A549 (cell line): ENCODE measurements around the gene CYP2D6. TPM values are rescaled to one million over a fixed set of nuclear protein-coding genes. Genes with fewer than 3 reads are reported as not detected.
A peak's percentile ranks its signal among the peaks of the same experiment; 100 is the strongest.
"Not testable (repeated sequence)": the region's sequence is repeated elsewhere in the genome, so short reads cannot be mapped to it uniquely, and the experiment has no call there.

ENCODE experiments used
- ATAC-seq, 2 experiments: fragments of 200-7000 bp in 1 of 2; fragments of >200 bp in 1 of 2; cut with Nextera tagmentation in 1 of 2; cut with Tn5 transposase in 1 of 2; 3 replicates each; pipeline versions ENCODE4 v1.8.0 to v1.9.1; 2018 to 2020; ENCODE audit warnings: mild to moderate bottlenecking in 1 of 2, moderate library complexity in 1 of 2
- CTCF ChIA-PET: fragments of 300-600 bp; sonication (Branson Sonifier 250); formaldehyde crosslinking; extraction: SDS; loops from one replicate; lab custom pipeline; 2021; ENCODE audit warnings: antibody characterized with exemption, inconsistent platforms; lab: Yijun Ruan, JAX
- POLR2A ChIA-PET: fragments of 350-600 bp; formaldehyde crosslinking; extraction: SDS; loops from one replicate; lab custom pipeline; 2021; ENCODE audit warnings: antibody characterized with exemption, inconsistent platforms; lab: Yijun Ruan, JAX
- DNase-seq, 2 experiments: peaks; one replicate each; pipeline versions ENCODE4 v3.0.0 to v3.0.0-alpha.2; 2011 to 2016; ENCODE audit warnings: low read depth in 1 of 2, low spot score in 1 of 2
- FAIRE-seq: peaks from 2 replicates; lab custom pipeline; 2011; peaks lifted over from hg19 to GRCh38; lab: Jason Lieb, UNC
- H3K27ac ChIP-seq, 2 experiments: fragments of >200 bp; sonication (Bioruptor Twin); formaldehyde crosslinking; 3 replicates each; pipeline ENCODE4 v1.5.1; 2016 to 2017
- H3K4me1 ChIP-seq: fragments of >200 bp; sonication (Bioruptor Twin); formaldehyde crosslinking; 3 replicates; pipeline ENCODE4 v1.6.1; 2016
- H3K4me2 ChIP-seq: fragments of >200 bp; sonication (Bioruptor Twin); formaldehyde crosslinking; 3 replicates; pipeline ENCODE4 v1.6.1; 2016
- H3K4me3 ChIP-seq: fragments of >200 bp; sonication (Bioruptor Twin); formaldehyde crosslinking; 3 replicates; pipeline ENCODE4 v1.5.1; 2016
- H3K9me3 ChIP-seq: fragments of >200 bp; sonication (Bioruptor Twin); formaldehyde crosslinking; 3 replicates; pipeline ENCODE4 v1.6.1; 2016
- CHD4 ChIP-seq: fragments of 200-600 bp; sonication (generic); IDR thresholded peaks from 2 replicates; pipeline ENCODE4 v1.6.1; 2016; ENCODE audit warnings: antibody characterized with exemption, mild to moderate bottlenecking, borderline replicate concordance
- FOXS1 ChIP-seq: fragments of 250-450 bp; sonication (Bioruptor Pico); IDR thresholded peaks from 2 replicates; pipeline ENCODE4 v1.5.0; 2020; ENCODE audit warnings: mild to moderate bottlenecking, moderate library complexity
- KDM5A ChIP-seq: fragments of 200-600 bp; sonication (generic); IDR thresholded peaks from 2 replicates; pipeline ENCODE4 v1.6.1; 2016; ENCODE audit warnings: antibody characterized with exemption, mild to moderate bottlenecking
- PBX3 ChIP-seq: IDR thresholded peaks from 2 replicates; pipeline ENCODE4 v1.6.1; 2012
- RAD21 ChIP-seq, 2 experiments: fragments of >200 bp in 1 of 2; sonication (Bioruptor Twin) in 1 of 2; formaldehyde crosslinking in 1 of 2; IDR thresholded peaks in 1 of 2; conservative IDR thresholded peaks in 1 of 2; 2 replicates in 1 of 2; 3 replicates in 1 of 2; pipeline ENCODE4 v1.6.1; 2012 to 2018; ENCODE audit warnings: inconsistent platforms in 1 of 2
- USF2 ChIP-seq: fragments of 450-650 bp; IDR thresholded peaks from 2 replicates; pipeline ENCODE4 v1.6.1; 2014; ENCODE audit warnings: antibody characterized with exemption
- WGBS: methylation state at CpG from one replicate; pipeline ENCODE4 v1.1.6; 2017; ENCODE audit errors: missing lambda C conversion rate; 5-methylcytosine and 5-hydroxymethylcytosine counted together
- polyA plus RNA-seq, 4 experiments: library from polyadenylated mRNA; depleted of rRNA in 3 of 4; stranded (reverse); fragments of >200 nt; fragmentation: RNase III in 1 of 4; extraction: RNeasy Plus Mini Kit Qiagen cat#74134 plus additional on column Dnase treatment in 1 of 4; gene quantifications; 2 replicates in 3 of 4; 3 replicates in 1 of 4; pipeline ENCODE4 v1.2.3, GENCODE V29; 2011 to 2017
- TF ChIP-seq, protein P1 (sequence below): fragments of >200 bp; sonication (Bioruptor Twin); formaldehyde crosslinking; IDR thresholded peaks from 2 replicates; pipeline ENCODE4 v1.6.1; 2016
- TF ChIP-seq, protein P2 (sequence below): fragments of >200 bp; sonication (Bioruptor Twin); formaldehyde crosslinking; IDR thresholded peaks from 3 replicates; pipeline ENCODE4 v1.5.1; 2016
- TF ChIP-seq, protein P3 (sequence below): fragments of >200 bp; sonication (Bioruptor Twin); formaldehyde crosslinking; IDR thresholded peaks from 3 replicates; pipeline ENCODE4 v1.6.1; 2016

The CYP2D6 gene
- polyA plus RNA-seq, 2 of the 4 experiments (the other 2 are of a cell fraction): 0.59 to 0.63 TPM

- ChIA-PET CTCF (no interaction called here), POLR2A (no interaction called here)
- Histone ChIP-seq H3K4me1 (no peaks in the 10 kb centered on the region), H3K9me3 (peaks cover 8% of the 10 kb centered on the region; the same call in 2 of the 3 replicates), H3K4me3 (no peak overlapping the region), H3K27ac (no peak overlapping the region), H3K4me2 (no peak overlapping the region)
- DNase-seq (peak; percentile 27 to 34), FAIRE-seq (no peak), ATAC-seq (peak in 1 of 2 experiments; percentile 56; a peak in 2 of 6 replicates)
- TF ChIP-seq RAD21 (conservative IDR thresholded peaks at IDR 0.05 in 1 of 2, IDR thresholded peaks at IDR 0.05 in 1 of 2) (peak in 1 of 2 experiments; percentile 56; a peak in 2 of 5 replicates), CHD4 (no peak), FOXS1 (CRISPR knock-in tag) (no peak), PBX3 (no peak)
- TF ChIP-seq, protein P1, sequence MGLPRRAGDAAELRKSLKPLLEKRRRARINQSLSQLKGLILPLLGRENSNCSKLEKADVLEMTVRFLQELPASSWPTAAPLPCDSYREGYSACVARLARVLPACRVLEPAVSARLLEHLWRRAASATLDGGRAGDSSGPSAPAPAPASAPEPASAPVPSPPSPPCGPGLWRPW: no peak
- TF ChIP-seq, protein P2, sequence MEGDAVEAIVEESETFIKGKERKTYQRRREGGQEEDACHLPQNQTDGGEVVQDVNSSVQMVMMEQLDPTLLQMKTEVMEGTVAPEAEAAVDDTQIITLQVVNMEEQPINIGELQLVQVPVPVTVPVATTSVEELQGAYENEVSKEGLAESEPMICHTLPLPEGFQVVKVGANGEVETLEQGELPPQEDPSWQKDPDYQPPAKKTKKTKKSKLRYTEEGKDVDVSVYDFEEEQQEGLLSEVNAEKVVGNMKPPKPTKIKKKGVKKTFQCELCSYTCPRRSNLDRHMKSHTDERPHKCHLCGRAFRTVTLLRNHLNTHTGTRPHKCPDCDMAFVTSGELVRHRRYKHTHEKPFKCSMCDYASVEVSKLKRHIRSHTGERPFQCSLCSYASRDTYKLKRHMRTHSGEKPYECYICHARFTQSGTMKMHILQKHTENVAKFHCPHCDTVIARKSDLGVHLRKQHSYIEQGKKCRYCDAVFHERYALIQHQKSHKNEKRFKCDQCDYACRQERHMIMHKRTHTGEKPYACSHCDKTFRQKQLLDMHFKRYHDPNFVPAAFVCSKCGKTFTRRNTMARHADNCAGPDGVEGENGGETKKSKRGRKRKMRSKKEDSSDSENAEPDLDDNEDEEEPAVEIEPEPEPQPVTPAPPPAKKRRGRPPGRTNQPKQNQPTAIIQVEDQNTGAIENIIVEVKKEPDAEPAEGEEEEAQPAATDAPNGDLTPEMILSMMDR: peak; percentile 12; the same call in 1 of the 3 replicates
- WGBS: 56% methylated on average over 7 of the region's 7 CpGs
Observed at GRCh38 chr22:42114721-42115120, 15.9 kb downstream of the CYP2D6 start.

DNA sequence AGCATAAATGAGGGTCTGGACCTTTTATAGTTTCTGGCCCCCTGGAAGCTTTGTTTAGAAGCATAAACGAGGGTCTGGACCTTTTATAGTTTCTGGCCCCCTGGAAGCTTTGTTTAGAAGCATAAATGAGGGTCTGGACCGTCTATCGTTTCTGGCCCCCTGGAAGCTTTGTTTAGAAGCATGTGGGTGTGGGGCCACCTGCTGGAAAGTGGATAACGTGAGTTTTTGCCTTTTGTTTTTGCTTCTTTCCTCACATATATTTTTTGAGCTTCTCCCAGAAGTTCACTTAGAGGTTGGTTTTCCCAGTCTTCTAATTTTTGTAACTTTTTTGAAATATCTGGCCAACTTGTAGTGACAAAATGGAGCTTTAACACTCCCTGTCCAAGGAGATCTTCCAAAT lies 17.8 kb downstream of the CYP2D6 start:
- FAIRE-seq, H3K27ac ChIP-seq, H3K4me2 ChIP-seq, H3K9me3 ChIP-seq, H3K4me1 ChIP-seq, POLR2A ChIA-PET, ATAC-seq, DNase-seq, H3K4me3 ChIP-seq: not testable (repeated sequence)
- CTCF ChIA-PET: interaction anchor here (1.1 to 3.3 kb wide), 5 partner anchors 9 to 327 kb away, joined by 3 to 22 read pairs (median 3); partner anchors contain the start of gene NDUFA6
- WGBS: 6% methylated on average over 3 of the region's 4 CpGs
- TF ChIP-seq RAD21 (conservative IDR thresholded peaks at IDR 0.05 in 1 of 2, IDR thresholded peaks at IDR 0.05 in 1 of 2): peak in 1 of 2 experiments; percentile 42; a peak in 2 of 5 replicates
- TF ChIP-seq, protein P2: 0 out of 3 replicates have a peak, but pooled peaks have one; percentile 12

GRCh38 chr22:42111798-42112197 lies 18.8 kb downstream of the CYP2D6 start:
- Histone ChIP-seq H3K4me1 (no peaks in the 10 kb centered on the region), H3K4me2 (no peak overlapping the region), H3K27ac (no peak overlapping the region), H3K9me3 (peaks cover 8% of the 10 kb centered on the region; the same call in 2 of the 3 replicates), H3K4me3 (no peak overlapping the region)
- FAIRE-seq (no peak), ATAC-seq (no peak), DNase-seq (no peak)
- POLR2A ChIA-PET: no interaction called here
- TF ChIP-seq USF2 (no peak), KDM5A (no peak)
- TF ChIP-seq, protein P3, sequence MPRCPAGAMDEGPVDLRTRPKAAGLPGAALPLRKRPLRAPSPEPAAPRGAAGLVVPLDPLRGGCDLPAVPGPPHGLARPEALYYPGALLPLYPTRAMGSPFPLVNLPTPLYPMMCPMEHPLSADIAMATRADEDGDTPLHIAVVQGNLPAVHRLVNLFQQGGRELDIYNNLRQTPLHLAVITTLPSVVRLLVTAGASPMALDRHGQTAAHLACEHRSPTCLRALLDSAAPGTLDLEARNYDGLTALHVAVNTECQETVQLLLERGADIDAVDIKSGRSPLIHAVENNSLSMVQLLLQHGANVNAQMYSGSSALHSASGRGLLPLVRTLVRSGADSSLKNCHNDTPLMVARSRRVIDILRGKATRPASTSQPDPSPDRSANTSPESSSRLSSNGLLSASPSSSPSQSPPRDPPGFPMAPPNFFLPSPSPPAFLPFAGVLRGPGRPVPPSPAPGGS: no peak
- CTCF ChIA-PET: interaction anchor here (1.3 to 3.3 kb wide), 4 partner anchors 10 to 168 kb away, joined by 3 to 22 read pairs (median 3); partner anchors contain the start of gene NDUFA6
- WGBS: 69% methylated on average over 4 of the region's 4 CpGs
